SKM-1 treated with dmso at 0.1 percent for 144 hours (cell line): ENCODE data around the gene AJAP1.
"Not testable (repeated sequence)": the region's sequence is repeated elsewhere in the genome, so short reads cannot be mapped to it uniquely, and the experiment has no call there.

Experiments
- DNase-seq: peaks from one replicate; lab custom pipeline; 2025; ENCODE audit not compliant: unreplicated experiment; lab: John Stamatoyannopoulos, UW

Gene AJAP1, protein sequence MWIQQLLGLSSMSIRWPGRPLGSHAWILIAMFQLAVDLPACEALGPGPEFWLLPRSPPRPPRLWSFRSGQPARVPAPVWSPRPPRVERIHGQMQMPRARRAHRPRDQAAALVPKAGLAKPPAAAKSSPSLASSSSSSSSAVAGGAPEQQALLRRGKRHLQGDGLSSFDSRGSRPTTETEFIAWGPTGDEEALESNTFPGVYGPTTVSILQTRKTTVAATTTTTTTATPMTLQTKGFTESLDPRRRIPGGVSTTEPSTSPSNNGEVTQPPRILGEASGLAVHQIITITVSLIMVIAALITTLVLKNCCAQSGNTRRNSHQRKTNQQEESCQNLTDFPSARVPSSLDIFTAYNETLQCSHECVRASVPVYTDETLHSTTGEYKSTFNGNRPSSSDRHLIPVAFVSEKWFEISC

DNA sequence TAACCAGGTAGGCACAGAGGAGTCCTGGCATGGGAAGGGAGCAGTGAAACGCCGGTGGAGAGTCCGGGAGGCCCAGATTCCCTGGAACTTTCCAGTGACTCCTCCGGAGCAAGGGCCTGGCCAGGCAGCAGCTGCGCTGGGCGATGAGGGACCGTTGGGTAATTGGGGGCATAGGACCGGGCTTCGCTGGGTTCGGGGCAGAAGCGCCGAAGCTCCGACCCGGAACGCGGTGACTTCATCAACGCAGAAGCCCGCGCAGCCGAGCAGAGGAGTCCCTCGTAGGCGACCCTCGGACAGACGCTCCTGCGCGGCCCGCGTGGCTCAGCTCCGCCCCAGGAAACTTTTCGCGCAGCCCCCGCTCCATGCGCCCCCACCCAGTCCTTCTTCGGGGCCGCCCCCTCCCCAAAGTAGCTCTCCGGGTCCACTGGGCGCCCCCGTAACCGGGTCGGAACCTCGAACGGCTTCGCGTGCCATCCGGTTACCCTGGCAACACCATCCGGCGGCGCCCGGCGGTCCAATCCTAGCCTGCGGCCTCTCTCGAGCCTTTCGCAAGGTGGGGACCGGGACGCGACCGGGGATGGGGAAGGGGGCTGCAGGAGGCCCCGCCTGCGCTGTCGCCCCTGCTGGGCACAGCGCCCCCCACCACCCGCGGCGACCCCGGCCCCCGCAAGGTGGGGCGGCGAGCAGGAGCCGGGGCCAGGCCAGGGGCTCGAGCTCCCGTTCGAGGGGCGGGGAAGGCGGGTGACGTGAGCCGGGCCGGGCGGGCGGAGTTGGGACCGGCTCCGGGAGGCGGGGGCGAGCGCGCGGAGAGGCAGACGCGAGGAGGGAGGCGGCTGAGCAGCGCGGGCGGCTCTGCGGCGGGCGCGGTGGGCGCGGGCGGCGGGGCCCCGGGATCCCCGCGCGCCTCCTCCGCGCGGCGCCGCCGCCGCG, at the start of gene AJAP1:
Gene AJAP1 (plus strand): TSS at position 814 of the 930 bp plus-strand sequence. CDS start 817 bp downstream, outside the sequence.
- no peak for DNase-seq

- no peak for DNase-seq
Measured at GRCh38 chr1:4605158-4605557, 49.3 kb upstream of the AJAP1 start.

DNA sequence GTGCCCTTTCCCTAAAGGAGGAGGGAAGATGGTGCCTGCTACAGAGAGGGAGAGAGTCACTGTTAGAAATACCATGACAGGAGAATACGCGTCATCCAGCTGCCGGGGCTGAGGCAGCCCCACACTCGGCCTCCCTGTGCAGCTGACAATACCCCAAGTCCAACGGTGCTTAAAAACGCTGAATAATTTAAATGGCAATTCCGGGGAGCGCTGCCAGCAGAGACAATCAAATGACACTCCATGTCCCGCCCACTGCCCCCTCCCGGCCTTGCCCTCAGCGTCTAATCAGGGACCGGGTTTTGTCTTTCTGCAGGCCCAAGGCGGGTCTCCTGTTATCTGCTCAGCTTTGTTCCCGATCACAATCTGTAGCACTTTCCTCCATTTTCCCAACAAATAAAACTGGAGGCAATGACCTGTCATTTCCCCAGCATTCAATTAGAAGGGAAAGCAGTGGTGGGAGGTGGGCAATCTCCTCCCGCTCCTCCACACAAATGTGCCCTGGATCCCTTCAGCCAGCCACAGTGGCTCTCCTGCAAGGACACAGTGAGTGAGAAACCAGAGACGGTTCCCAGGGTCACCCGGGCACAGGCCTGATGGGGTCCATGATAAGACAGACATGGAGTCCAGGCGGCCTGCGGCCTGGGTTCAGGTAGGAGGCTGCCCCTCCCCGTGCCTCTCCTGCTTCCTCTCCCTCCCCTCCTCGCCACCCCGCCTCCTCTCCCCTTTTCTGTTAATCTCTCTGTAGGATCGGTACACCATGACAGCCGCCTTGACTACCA, 42.7 kb upstream of the AJAP1 start:
- no peak for DNase-seq

DNA sequence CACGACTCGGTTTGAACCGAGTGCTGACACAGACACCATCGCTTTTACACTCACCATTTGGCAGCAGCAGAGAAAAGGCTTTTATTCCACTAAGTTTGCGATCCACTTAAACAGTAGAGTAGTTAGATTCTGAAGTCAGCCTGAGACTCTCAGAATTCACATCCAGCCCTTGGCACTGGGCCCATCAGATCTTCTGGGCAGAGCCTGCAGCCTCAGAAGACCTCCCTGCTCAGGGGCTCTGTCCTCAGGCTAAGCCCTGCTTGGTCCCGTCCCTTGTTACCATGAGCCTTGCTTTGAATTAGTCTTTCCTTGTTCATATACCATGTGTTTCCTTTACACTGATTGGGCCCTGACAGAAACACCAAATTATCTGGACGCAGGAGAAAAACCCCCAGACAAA, 41.4 kb upstream of the AJAP1 start:
- DNase-seq: no peak

GRCh38 chr1:4613606-4614370, 40.6 kb upstream of the AJAP1 start:
- no peak for DNase-seq

GRCh38 chr1:4614371-4615137, 39.9 kb upstream of the AJAP1 start:
- DNase-seq: no peak

- no peak for DNase-seq
Measured at GRCh38 chr1:4615138-4615470, 39.3 kb upstream of the AJAP1 start.

DNA sequence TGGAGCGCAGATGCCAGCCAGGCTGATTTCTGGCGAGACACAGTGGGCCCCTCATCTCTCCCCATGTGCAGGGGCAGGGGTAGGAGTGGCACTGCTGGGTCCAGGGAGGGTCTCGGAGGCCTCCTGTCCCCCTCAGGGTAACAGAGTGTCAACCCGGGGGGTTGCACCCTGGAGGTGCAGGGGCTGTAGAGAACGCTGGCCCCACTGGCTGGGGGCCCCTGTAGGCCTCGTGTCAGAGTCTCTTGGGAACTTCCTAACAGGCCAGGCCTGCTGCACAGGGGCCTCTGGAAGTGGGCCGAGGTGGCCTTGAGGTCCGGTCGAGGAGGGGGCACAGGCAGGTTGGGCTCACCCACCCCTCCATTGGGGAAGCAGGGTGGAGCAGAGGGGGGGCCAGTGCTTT, 38.9 kb upstream of the AJAP1 start:
- no peak for DNase-seq

DNA sequence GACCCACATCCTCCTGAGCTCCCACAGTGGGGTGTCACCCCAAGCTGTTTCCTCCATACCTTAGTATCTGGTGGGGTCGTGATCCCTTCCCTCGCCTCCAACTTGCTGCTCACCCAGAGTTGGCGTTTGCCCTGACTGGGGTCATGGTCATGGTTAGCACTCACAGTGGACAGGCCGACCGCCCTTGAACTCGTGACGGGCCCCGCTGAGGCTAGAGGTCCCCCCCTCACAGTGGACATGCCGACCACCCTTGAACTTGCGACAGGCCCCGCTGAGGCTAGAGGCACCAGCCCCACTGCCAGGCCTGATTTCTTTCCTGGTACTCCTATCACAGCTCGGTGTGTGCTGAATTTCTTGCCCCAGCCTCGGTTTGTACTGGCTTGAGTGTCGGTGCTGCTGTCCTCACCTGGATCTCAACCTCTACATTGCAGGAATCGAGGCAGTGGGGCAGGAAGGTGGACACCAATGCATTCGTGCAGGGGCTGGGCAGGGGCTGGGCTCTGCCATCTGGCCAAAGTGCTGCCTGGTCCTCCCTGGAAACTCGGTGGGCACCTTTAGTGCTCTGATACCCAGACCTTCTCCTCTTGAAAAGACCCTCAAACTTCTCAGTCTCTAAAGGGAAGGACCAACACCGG, 37.5 kb upstream of the AJAP1 start:
- no peak for DNase-seq

DNA sequence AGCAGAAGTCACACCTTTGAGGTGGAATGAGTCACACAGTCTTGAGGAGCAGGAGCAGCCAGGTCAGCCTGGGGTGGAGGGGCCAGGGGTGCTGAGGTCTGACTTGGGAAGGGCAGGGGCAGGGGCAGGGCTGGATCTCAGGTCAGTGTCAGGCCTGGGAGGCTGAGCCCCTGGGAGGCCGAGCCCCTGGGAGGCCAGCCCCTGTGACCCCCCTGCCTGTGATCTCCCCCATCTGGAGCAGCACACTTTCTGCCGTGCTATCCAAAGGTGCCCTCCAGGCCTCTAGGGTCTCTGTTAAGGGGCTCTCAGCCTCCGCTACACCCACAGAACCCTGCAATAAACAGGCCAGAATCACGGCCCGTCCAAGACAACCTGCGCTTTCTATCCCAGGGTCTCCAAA, 36.9 kb upstream of the AJAP1 start:
- no peak for DNase-seq

GRCh38 chr1:4618827-4619226, 35.6 kb upstream of the AJAP1 start:
- DNase-seq: not testable (repeated sequence)

- DNase-seq: no peak
Measured at GRCh38 chr1:4621646-4622045, 32.8 kb upstream of the AJAP1 start.

- DNase-seq: no peak
Measured at GRCh38 chr1:4622821-4623220, 31.6 kb upstream of the AJAP1 start.

DNA sequence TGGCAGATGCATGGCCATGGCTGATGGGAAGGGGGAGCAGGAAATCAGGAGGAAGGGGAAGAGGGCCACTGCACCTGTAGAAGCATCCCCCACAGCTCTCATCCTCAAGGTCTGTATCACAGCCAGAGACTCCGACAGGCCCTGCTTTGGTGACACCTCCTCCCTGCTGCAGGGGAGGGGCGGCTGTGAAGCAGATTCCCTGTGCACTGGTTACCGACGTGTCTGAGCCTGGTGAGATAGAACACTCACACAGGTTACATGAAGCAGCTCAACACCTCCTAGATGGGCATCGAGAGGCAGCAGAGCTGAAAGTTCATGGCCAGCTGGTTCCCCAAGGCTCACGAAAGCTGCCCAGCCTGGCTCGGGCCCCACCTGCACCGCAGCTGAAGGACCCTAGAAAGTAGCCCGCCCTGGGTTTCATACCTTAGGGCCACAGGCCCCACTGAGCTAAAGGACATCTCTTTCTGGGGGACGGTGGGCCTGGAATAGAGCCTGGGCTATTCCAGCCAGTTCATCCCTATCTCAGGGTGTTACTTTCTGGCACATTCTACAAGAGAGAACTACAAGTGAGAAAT, 30.2 kb upstream of the AJAP1 start:
- no peak for DNase-seq

- no peak for DNase-seq
Measured at GRCh38 chr1:4624801-4625200, 29.6 kb upstream of the AJAP1 start.

DNA sequence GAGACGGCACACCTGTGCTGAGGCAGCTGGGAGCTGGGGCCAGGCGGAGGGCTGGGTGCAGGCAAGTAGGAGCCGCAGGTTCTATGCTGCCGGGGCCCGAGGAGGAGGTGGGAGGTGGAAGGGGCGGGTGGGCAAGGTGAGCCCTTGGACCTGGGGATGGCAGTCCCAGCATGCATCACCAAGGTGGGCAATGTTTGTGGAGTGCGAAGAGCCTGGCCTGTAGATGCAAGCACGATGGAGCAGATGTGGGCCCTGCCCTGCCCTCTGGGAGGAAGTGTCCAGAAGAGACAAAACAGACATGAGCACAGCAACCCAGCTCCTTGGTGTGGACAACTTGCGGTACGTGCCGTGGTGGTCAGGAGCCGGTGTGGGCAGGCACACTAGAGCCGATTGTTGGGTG, 28.3 kb upstream of the AJAP1 start:
- no peak for DNase-seq

DNA sequence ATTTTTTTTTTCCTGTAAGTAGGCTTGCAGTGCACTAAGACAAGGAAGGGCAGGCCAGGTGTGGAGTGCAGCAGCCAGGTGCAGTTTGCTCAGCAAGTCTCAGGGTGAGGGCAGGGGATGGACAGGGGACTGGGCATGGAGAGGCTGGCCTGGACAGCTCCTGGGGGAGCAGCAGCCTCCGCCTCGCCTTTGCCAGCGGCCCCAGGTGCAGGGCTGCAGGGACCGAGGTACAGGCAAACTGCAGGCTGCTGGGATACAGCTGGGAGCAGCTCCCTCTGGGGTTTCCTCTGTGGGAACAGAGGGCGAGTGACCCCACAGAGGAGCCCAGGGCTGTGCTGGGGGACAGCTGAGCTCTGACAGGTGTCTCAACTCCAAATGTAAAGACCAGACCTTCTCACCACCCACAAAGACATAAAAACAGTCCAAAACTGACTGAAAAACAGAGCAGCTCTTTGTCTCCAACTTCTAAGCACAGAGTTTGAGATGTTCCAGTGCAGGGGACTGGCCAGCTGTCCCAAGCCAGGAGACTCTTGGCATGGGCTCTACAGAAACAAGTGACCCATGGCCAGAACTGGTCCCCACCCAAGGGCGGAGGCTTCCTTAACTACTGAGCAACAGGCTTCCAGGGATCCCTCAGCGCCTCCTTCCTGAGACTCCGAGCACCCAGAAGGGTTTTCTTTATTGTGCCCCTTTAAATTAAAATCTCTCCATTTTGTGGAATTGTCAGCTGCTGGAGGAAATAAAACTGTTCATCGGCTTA, 27.7 kb upstream of the AJAP1 start:
- no peak for DNase-seq

- no peak for DNase-seq
Measured at GRCh38 chr1:4627353-4627752, 27.1 kb upstream of the AJAP1 start.
